HCT116 (cell line): ENCODE measurements around the gene TARS3. TPM values are rescaled to one million over a fixed set of nuclear protein-coding genes. Genes with fewer than 3 reads are reported as not detected.

Experiments used
- ATAC-seq: fragments of 200-7000 bp; cut with Tn5 transposase; 2 replicates; pipeline ENCODE4 v1.9.1; 2020; ENCODE audit warnings: mild to moderate bottlenecking, moderate library complexity
- BruUV-seq: library from RNA; stranded (reverse); fragments of 400-500 nt; replicated peaks from 2 replicates; lab custom pipeline; 2021; lab: Mats Ljungman, UMichigan
- CTCF ChIA-PET: fragments of 300-600 bp; sonication (Branson Sonifier 250); formaldehyde crosslinking; loops from one replicate; lab custom pipeline; 2021; ENCODE audit warnings: antibody characterized with exemption; lab: Charles Lee
- POLR2A ChIA-PET: fragments of 300-600, 350-600 bp; sonication (Branson Sonifier 250); formaldehyde crosslinking; loops from one replicate; lab custom pipeline; 2021; ENCODE audit warnings: antibody characterized with exemption; lab: Charles Lee
- RAD21 ChIA-PET, 2 experiments: fragments of 300-600 bp; sonication (Branson Sonifier 250); formaldehyde crosslinking; loops; one replicate each; lab custom pipeline; 2023; ENCODE audit warnings: low total read pairs in 2 of 2; ENCODE audit not compliant: uncharacterized antibody in 2 of 2, unreplicated experiment in 2 of 2, low non-redundant PET in 1 of 2; lab: Charles Lee
- DNase-seq: peaks from one replicate; pipeline ENCODE4 v3.0.0-alpha.2; 2010; ENCODE audit warnings: low read depth, low spot score
- H2AFZ ChIP-seq: fragments of 200-600 bp; shearing (Covaris generic), sonication (generic); 2 replicates; pipeline ENCODE4 v1.6.1; 2017; ENCODE audit warnings: low read depth, mixed run types, mixed read lengths, antibody characterized with exemption, low read length; ENCODE audit not compliant: poor library complexity, severe bottlenecking
- H3K27ac ChIP-seq: 2 replicates; pipeline ENCODE4 v1.5.1; 2012; ENCODE audit warnings: low read depth, low read length
- H3K27me3 ChIP-seq: fragments of 200-600 bp; sonication (generic); 2 replicates; pipeline ENCODE4 v1.6.1; 2016; ENCODE audit warnings: mixed run types, low read length, mixed read lengths; ENCODE audit not compliant: insufficient read depth
- H3K36me3 ChIP-seq, 2 experiments: fragments of 200-500 bp in 1 of 2; fragments of 200-600 bp in 1 of 2; sonication (Bioruptor generic) in 1 of 2; sonication (generic) in 1 of 2; 2 replicates each; pipeline versions ENCODE4 v1.5.1 to v1.6.1; 2014 to 2016; ENCODE audit warnings: low read length in 2 of 2, inconsistent platforms in 1 of 2, mixed read lengths in 1 of 2, mixed run types in 1 of 2; ENCODE audit not compliant: insufficient read depth in 2 of 2, control insufficient read depth in 1 of 2
- H3K4me1 ChIP-seq, 2 experiments: fragments of 200-600 bp in 1 of 2; sonication (generic) in 1 of 2; 2 replicates each; pipeline versions ENCODE4 v1.5.1 to v1.6.1; 2012 to 2017; ENCODE audit warnings: low read length in 2 of 2, inconsistent platforms in 1 of 2, mild to moderate bottlenecking in 1 of 2, mixed read lengths in 1 of 2, mixed run types in 1 of 2, moderate library complexity in 1 of 2; ENCODE audit not compliant: insufficient read depth in 2 of 2, control insufficient read depth in 1 of 2
- H3K4me2 ChIP-seq: fragments of 200-600 bp; sonication (generic); 2 replicates; pipeline ENCODE4 v1.6.1; 2017; ENCODE audit warnings: mixed run types, low read length, mixed read lengths
- H3K4me3 ChIP-seq, 2 experiments: fragments of 200-600 bp in 1 of 2; sonication (generic) in 1 of 2; replicated peaks in 1 of 2; 2 replicates each; pipeline ENCODE4 v1.5.1; 2011 to 2016; ENCODE audit warnings: low read length in 2 of 2, control low read depth in 1 of 2, low read depth in 1 of 2, mild to moderate bottlenecking in 1 of 2, mixed read lengths in 1 of 2, mixed run types in 1 of 2
- H3K79me2 ChIP-seq: fragments of 200-600 bp; sonication (generic); 2 replicates; pipeline ENCODE4 v1.6.1; 2017; ENCODE audit warnings: mild to moderate bottlenecking, mixed run types, low read length, moderate library complexity, mixed read lengths; ENCODE audit not compliant: insufficient read depth
- H3K9ac ChIP-seq: fragments of 200-600 bp; sonication (generic); 2 replicates; pipeline ENCODE4 v1.6.1; 2016; ENCODE audit warnings: low read length, mixed read lengths
- H3K9me2 ChIP-seq: fragments of 200-600 bp; sonication (generic), shearing (Covaris generic); 2 replicates; pipeline ENCODE4 v1.6.1; 2017; ENCODE audit warnings: mixed run types, mild to moderate bottlenecking, moderate library complexity; ENCODE audit not compliant: insufficient read depth
- H3K9me3 ChIP-seq, 2 experiments: fragments of 200-500 bp in 1 of 2; fragments of 200-600 bp in 1 of 2; sonication (Bioruptor generic) in 1 of 2; sonication (generic) in 1 of 2; 2 replicates each; pipeline ENCODE4 v1.6.1; 2014 to 2017; ENCODE audit warnings: low read length in 2 of 2, mixed read lengths in 2 of 2, inconsistent platforms in 1 of 2, low read depth in 1 of 2, mild to moderate bottlenecking in 1 of 2, mixed run types in 1 of 2, moderate library complexity in 1 of 2; ENCODE audit not compliant: control insufficient read depth in 1 of 2, insufficient read depth in 1 of 2
- H4K20me1 ChIP-seq: fragments of 200-600 bp; sonication (generic), shearing (Covaris generic); 2 replicates; pipeline ENCODE4 v1.6.1; 2017; ENCODE audit warnings: mixed run types, mild to moderate bottlenecking, moderate library complexity; ENCODE audit not compliant: insufficient read depth
- CEBPB ChIP-seq: IDR thresholded peaks from 2 replicates; pipeline ENCODE4 v1.6.1; 2012; ENCODE audit warnings: low read depth
- EZH2phosphoT487 ChIP-seq: fragments of 200-600 bp; IDR thresholded peaks from 2 replicates; pipeline ENCODE4 v1.6.1; 2018; ENCODE audit warnings: antibody characterized with exemption, borderline replicate concordance
- FOSL1 ChIP-seq: IDR thresholded peaks from 2 replicates; pipeline ENCODE4 v1.6.1; 2012; ENCODE audit warnings: low read depth
- MAX ChIP-seq: IDR thresholded peaks from 2 replicates; pipeline ENCODE4 v1.6.1; 2012
- POLR2AphosphoS5 ChIP-seq: IDR thresholded peaks from 2 replicates; pipeline ENCODE4 v1.6.1; 2011; ENCODE audit warnings: mild to moderate bottlenecking, low read depth, low read length, moderate library complexity
- RAD21 ChIP-seq: IDR thresholded peaks from 2 replicates; pipeline ENCODE4 v1.6.1; 2012; ENCODE audit warnings: low read depth, mild to moderate bottlenecking
- REST ChIP-seq: IDR thresholded peaks from 2 replicates; pipeline ENCODE4 v1.6.1; 2012; ENCODE audit warnings: low read depth
- SRF ChIP-seq: IDR thresholded peaks from 2 replicates; pipeline ENCODE4 v1.6.1; 2012; ENCODE audit warnings: low read depth
- YY1 ChIP-seq: IDR thresholded peaks from 2 replicates; pipeline ENCODE4 v1.6.1; 2011; ENCODE audit warnings: low read length, low read depth, moderate library complexity, mild to moderate bottlenecking; ENCODE audit not compliant: insufficient replicate concordance; ENCODE audit errors: extremely low read depth
- ZBTB33 ChIP-seq: IDR thresholded peaks from 2 replicates; pipeline ENCODE4 v1.6.1; 2011; ENCODE audit warnings: mild to moderate bottlenecking, low read length, moderate library complexity; ENCODE audit not compliant: insufficient replicate concordance; ENCODE audit errors: extremely low read depth
- ZNF274 ChIP-seq: fragments of 200-500 bp; sonication (Bioruptor generic); IDR thresholded peaks from 2 replicates; pipeline ENCODE4 v1.6.1; 2014; ENCODE audit warnings: mild to moderate bottlenecking, low read depth, low read length, inconsistent platforms
- intact Hi-C: fragments of 100-400 bp; cut with micrococcal nuclease; formaldehyde crosslinking; loops from 2 replicates; pipeline ENCODE4 v1.10.0; 2022
- total RNA-seq: library from RNA; stranded (reverse); gene quantifications from one replicate; pipeline ENCODE4 v1.2.1, GENCODE V29; 2021; ENCODE audit not compliant: unreplicated experiment

Gene TARS3
- total RNA-seq, 1 experiment from 2014 or later, result 11.1 TPM

- POLR2A ChIA-PET, result no interaction called here
- no peak overlapping the region for H3K9ac ChIP-seq
- intact Hi-C loops, result no loop called here
- no peaks in the 10 kb centered on the region for H3K9me2 ChIP-seq
- CTCF ChIA-PET, result no interaction called here
- H3K36me3 ChIP-seq, result no peaks in the 10 kb centered on the region
- no peaks in the 10 kb centered on the region for H3K27me3 ChIP-seq
- no peak overlapping the region for H2AFZ ChIP-seq
- H3K9me3 ChIP-seq, result no peaks in the 10 kb centered on the region
- DNase-seq (no peak), ATAC-seq (no peak)
- H3K79me2 ChIP-seq, result no peaks in the 10 kb centered on the region
- H3K27ac ChIP-seq, result no peak overlapping the region
- H3K4me3 ChIP-seq, result no peak overlapping the region
- peaks cover under 1 to 7% of the 10 kb centered on the region in 2 experiments; a peak in 3 of 4 replicates for H3K4me1 ChIP-seq
- BruUV-seq, result no TSS peak
- RAD21 ChIA-PET, result no interaction called here
- H3K4me2 ChIP-seq, result no peak overlapping the region
- no peaks in the 10 kb centered on the region for H4K20me1 ChIP-seq
- no peak for TF ChIP-seq EZH2phosphoT487
- TF ChIP-seq ZNF274, result no peak
- TF ChIP-seq YY1, result no peak
- TF ChIP-seq RAD21, result no peak
- no peak for TF ChIP-seq SRF
- TF ChIP-seq CEBPB, result no peak
- TF ChIP-seq ZBTB33, result no peak
- TF ChIP-seq REST, result no peak
- TF ChIP-seq POLR2AphosphoS5, result no peak
- no peak for TF ChIP-seq MAX
- no peak for TF ChIP-seq FOSL1
Measured at GRCh38 chr15:101610611-101611000, 113.7 kb downstream of the TARS3 start.
